ENCODE data around the gene KLHL40.

KLHL40 gene

GRCh38 chr3:42729404-42730145 lies 44.2 kb downstream of the KLHL40 start:
- Histone ChIP-seq H3K27me3 (ENCODE audit: low read depth) (peaks cover 2% of the 10 kb centered on the region; the same call in 1 of the 2 replicates), H3K36me3 (replicated peaks) (no peaks in the 10 kb centered on the region), H3K4me3 (no peak overlapping the region), H3K9me3 (no peaks in the 10 kb centered on the region), H3K4me1 (no peaks in the 10 kb centered on the region; the same call in none of the 2 replicates)
- in situ Hi-C loops (cut with MboI; ENCODE audit: low sequenced_read_pairs): no loop called here
- DNase-seq (ENCODE audit: low spot score in 2 of 2): no peak

- H3K9me3 ChIP-seq: no peaks in the 10 kb centered on the region
- no peaks in the 10 kb centered on the region; the same call in none of the 2 replicates for H3K4me1 ChIP-seq
- H3K36me3 ChIP-seq (replicated peaks): no peaks in the 10 kb centered on the region
- no peak overlapping the region for H3K4me3 ChIP-seq
- peaks cover 2% of the 10 kb centered on the region; the same call in 1 of the 2 replicates for H3K27me3 ChIP-seq (ENCODE audit: low read depth)
- in situ Hi-C loops (cut with MboI; ENCODE audit: low sequenced_read_pairs): no loop called here
- no peak for DNase-seq (ENCODE audit: low spot score in 2 of 2)
Measured at GRCh38 chr3:42730294-42730693, 45.0 kb downstream of the KLHL40 start.

DNA sequence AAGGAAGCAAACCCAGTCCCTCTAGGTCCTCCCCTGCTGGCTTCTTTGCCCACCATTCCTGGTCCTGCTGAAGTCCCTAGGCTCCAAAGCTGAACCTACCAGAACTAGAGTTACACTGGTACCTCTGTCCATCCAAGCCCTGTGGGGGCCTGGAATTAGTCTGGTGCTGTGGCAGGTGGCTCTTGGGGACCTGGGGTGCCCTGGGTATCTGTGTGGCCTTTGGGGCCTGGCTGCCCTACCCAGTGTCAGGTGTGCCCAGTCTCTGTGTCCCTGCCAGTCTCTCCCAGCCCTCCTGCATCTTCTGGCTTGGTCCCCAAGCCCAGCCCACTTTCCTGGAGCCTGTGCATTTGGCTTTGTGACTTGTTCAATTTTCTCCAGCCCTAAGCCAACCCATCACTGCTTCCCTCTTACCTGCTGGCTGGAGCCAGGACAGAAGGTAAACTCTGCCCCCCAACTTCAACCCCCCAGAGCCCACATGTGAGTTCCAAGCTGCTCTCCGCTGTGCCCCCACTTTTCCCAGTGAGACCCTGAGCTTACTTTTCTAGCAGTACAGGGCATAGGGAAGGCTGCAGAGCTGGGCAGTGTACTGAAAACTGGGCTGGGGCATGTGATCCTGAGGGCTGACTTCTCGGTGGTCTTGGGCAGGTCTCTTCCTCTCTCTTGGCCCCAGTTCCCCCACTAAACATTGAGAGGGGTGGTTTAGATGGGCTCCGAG lies 45.5 kb downstream of the KLHL40 start:
- no peaks in the 10 kb centered on the region for H3K36me3 ChIP-seq (replicated peaks)
- DNase-seq (ENCODE audit: low spot score in 2 of 2): no peak
- no peaks in the 10 kb centered on the region; the same call in 1 of the 2 replicates for H3K27me3 ChIP-seq (ENCODE audit: low read depth)
- in situ Hi-C loops (cut with MboI; ENCODE audit: low sequenced_read_pairs): no loop called here
- no peaks in the 10 kb centered on the region; the same call in none of the 2 replicates for H3K4me1 ChIP-seq
- no peaks in the 10 kb centered on the region for H3K9me3 ChIP-seq
- no peak overlapping the region for H3K4me3 ChIP-seq

GRCh38 chr3:42731476-42732195 lies 46.3 kb downstream of the KLHL40 start:
- no peaks in the 10 kb centered on the region for H3K36me3 ChIP-seq (replicated peaks)
- no peaks in the 10 kb centered on the region for H3K27me3 ChIP-seq (ENCODE audit: low read depth)
- in situ Hi-C loops (cut with MboI; ENCODE audit: low sequenced_read_pairs): no loop called here
- H3K4me1 ChIP-seq: no peaks in the 10 kb centered on the region; the same call in none of the 2 replicates
- H3K9me3 ChIP-seq: no peaks in the 10 kb centered on the region
- DNase-seq (ENCODE audit: low spot score in 2 of 2): no peak
- H3K4me3 ChIP-seq: no peak overlapping the region

- Histone ChIP-seq H3K9me3 (no peaks in the 10 kb centered on the region), H3K4me1 (no peaks in the 10 kb centered on the region; the same call in none of the 2 replicates), H3K36me3 (replicated peaks) (no peaks in the 10 kb centered on the region), H3K27me3 (ENCODE audit: low read depth) (no peaks in the 10 kb centered on the region), H3K4me3 (no peak overlapping the region)
- DNase-seq (ENCODE audit: low spot score in 2 of 2): no peak
- in situ Hi-C loops (cut with MboI; ENCODE audit: low sequenced_read_pairs): no loop called here
Measured at GRCh38 chr3:42732196-42732828, 47.0 kb downstream of the KLHL40 start.

DNA sequence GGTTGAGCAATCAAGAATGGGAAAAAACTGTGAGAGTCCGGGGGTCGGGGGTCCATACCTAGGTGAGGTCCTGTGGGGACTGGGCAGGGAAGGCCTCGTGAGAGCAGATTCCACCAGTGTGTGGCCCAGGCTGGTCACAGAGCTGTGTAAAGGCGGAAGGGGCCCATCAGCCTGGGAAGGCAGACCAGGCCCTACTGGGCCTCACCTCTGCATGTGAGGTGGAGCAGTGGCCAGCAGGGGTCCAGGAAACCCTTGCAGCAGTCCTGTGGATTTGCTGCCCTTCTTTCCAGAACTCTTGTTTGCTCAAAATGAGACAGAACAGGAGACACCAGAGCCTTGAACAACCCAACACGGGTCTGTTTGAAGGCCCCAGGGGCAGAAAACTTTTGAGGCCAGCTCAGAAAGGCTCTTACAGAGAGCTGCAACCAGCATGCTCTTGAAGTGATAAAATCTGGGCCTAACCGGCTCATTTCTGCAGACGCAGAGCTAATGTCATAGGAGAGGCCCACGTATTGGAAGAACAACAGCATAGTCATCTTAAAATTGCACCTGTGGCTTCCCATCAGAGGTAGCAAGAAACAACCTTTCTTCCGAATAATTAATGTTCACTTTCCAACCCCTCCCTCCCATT lies 47.6 kb downstream of the KLHL40 start:
- DNase-seq (ENCODE audit: low spot score in 2 of 2): no peak
- in situ Hi-C loops (cut with MboI; ENCODE audit: low sequenced_read_pairs): no loop called here
- Histone ChIP-seq H3K36me3 (replicated peaks) (no peaks in the 10 kb centered on the region), H3K4me3 (no peak overlapping the region), H3K27me3 (ENCODE audit: low read depth) (no peaks in the 10 kb centered on the region), H3K4me1 (no peaks in the 10 kb centered on the region; the same call in none of the 2 replicates), H3K9me3 (no peaks in the 10 kb centered on the region; the same call in 1 of the 2 replicates)

DNA sequence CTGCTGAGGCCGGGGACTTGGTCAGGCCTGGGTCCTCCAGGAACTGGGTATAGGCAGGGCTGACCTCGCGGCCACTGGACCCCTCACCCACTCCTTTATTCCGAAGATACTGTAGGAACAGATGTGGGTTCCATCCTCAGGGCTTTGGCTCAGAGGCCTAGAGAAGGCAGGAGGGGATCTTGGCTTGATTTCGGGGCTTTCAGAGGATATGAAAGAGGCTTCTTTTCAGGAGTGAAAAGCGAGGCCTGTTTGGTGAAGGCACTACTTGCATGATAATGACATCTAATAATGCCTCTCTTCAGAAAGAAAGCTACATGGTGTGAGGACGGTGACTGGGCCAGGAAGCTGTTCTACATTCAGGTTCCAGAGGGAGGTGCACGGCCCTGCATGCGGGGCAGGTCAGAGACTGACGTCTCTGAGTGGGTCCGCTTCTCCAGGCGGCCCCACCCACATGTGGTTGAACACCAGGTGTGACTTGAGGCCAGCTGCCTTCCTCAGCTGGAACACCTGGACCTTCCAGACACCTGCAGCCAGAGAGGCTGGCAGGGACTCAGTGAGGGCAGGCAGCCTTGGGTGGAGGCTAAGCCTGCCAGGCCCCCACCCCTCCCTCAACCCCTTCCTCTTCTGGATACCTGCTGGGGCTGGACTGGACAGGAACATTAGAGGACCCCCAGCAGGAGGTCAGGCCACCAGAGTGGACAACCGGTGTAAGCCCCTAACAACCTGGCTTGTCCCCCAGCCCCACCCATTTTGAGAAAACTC lies 48.3 kb downstream of the KLHL40 start:
- no peak for DNase-seq (ENCODE audit: low spot score in 2 of 2)
- Histone ChIP-seq H3K4me1 (no peaks in the 10 kb centered on the region), H3K36me3 (replicated peaks) (no peaks in the 10 kb centered on the region), H3K27me3 (ENCODE audit: low read depth) (no peaks in the 10 kb centered on the region), H3K9me3 (no peaks in the 10 kb centered on the region; the same call in 1 of the 2 replicates), H3K4me3 (no peak overlapping the region)
- in situ Hi-C loops (cut with MboI; ENCODE audit: low sequenced_read_pairs): no loop called here

DNA sequence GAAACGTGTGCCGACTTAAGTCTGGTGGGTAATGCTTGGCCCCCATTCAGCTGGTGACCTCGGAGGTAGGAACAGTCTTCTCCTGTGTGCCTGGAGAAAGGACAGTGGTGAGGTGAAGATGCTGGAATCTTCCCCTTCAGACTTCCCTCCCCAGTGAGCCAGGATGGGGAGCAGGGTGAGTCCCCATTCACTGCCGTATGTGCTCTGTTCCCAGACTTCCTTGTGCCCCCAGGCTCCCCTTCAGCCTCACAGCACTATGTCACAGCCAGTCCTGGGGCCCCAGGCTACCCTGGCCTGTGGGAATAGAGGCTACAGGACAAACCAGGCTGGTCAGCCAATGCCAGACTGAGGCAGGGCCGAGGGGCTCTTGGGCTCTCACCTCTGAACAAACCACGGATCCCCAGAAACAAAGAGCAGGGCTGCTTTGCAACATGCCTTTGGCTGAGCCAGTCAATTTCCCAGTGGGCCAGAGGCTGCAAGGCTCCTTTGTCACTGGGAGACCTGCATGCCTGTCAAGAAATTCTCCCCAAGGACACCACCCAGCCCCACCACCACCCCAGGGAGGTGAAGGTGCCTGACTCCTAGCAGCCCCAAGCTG lies 49.0 kb downstream of the KLHL40 start:
- in situ Hi-C loops (cut with MboI; ENCODE audit: low sequenced_read_pairs): no loop called here
- H3K4me3 ChIP-seq: no peak overlapping the region
- no peaks in the 10 kb centered on the region for H3K27me3 ChIP-seq (ENCODE audit: low read depth)
- H3K4me1 ChIP-seq: no peaks in the 10 kb centered on the region
- H3K9me3 ChIP-seq: no peaks in the 10 kb centered on the region; the same call in 1 of the 2 replicates
- H3K36me3 ChIP-seq (replicated peaks): no peaks in the 10 kb centered on the region
- DNase-seq (ENCODE audit: low spot score in 2 of 2): no peak

DNA sequence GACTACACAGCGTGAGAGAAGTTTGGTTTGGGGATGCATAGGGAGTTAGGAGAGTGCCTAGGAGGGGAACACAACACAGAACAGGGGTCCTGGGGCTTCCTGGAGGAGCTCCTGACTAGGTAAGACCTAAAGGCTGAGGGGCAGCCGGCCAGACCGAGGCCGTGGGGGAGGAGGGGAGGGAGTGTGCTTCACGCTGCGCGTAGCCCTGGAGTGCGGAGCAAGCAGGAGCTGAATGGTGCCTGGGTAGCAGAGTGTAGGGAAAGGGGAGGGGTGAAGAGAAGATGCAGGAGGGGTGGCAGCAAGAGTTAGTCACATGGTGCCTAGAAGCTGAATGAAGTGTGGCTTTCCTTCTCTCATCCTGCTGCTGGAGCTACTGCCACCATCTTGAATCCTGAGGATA lies 49.7 kb downstream of the KLHL40 start:
- no peaks in the 10 kb centered on the region for H3K27me3 ChIP-seq (ENCODE audit: low read depth)
- H3K36me3 ChIP-seq (replicated peaks): no peaks in the 10 kb centered on the region
- no peaks in the 10 kb centered on the region; the same call in 1 of the 2 replicates for H3K9me3 ChIP-seq
- no peak overlapping the region for H3K4me3 ChIP-seq
- no peaks in the 10 kb centered on the region for H3K4me1 ChIP-seq
- in situ Hi-C loops (cut with MboI; ENCODE audit: low sequenced_read_pairs): no loop called here
- no peak for DNase-seq (ENCODE audit: low spot score in 2 of 2)

- H3K9me3 ChIP-seq: no peaks in the 10 kb centered on the region; the same call in 1 of the 2 replicates
- no peak overlapping the region for H3K4me3 ChIP-seq
- no peak for DNase-seq (ENCODE audit: low spot score in 2 of 2)
- no peaks in the 10 kb centered on the region for H3K4me1 ChIP-seq
- H3K36me3 ChIP-seq (replicated peaks): no peaks in the 10 kb centered on the region
- no peaks in the 10 kb centered on the region for H3K27me3 ChIP-seq (ENCODE audit: low read depth)
- in situ Hi-C loops (cut with MboI; ENCODE audit: low sequenced_read_pairs): no loop called here
Measured at GRCh38 chr3:42735615-42736014, 50.3 kb downstream of the KLHL40 start.

DNA sequence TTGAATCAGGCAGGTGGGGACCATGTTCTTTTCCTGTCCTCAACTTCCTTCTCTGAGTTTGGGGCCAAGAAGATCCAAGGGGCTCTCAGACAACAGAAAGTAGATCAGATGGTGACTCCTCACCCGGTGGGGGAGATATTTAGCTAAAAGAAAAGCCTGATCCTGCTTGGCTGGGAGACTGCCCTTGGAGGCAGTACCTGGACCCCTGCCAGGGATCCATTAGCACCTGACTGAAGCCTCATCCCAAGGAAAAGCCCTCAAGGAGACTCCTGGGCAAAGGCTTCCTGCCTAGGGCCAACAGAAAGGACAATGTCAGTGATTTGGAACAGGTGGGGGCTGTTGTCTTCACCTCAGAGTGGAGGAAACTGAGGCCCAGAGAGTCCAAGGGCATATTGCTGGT lies 50.7 kb downstream of the KLHL40 start:
- DNase-seq (ENCODE audit: low spot score in 2 of 2): no peak
- no peaks in the 10 kb centered on the region for H3K27me3 ChIP-seq (ENCODE audit: low read depth)
- in situ Hi-C loops (cut with MboI; ENCODE audit: low sequenced_read_pairs): no loop called here
- no peaks in the 10 kb centered on the region for H3K4me1 ChIP-seq
- no peak overlapping the region for H3K4me3 ChIP-seq
- no peaks in the 10 kb centered on the region; the same call in 1 of the 2 replicates for H3K9me3 ChIP-seq
- H3K36me3 ChIP-seq (replicated peaks): no peaks in the 10 kb centered on the region

DNA sequence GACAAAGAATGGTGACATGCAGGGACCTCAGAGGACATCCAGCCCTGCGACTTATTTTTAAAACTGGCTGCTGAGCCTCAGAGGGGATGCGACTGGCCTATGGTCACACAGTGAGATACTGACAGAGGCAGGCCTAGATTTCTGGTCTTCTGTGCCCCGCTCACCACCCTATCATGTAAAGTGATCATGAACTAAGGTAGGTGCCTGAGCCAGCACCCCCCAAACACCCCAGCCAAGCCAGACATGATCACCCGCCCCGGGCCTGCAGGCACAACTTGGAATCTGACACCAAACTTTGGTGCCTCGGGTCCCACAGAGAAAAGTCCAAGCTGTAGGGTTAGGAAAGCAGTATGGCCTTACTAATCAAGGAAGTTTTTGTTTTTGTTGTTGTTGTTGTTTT lies 51.2 kb downstream of the KLHL40 start:
- no peaks in the 10 kb centered on the region for H3K36me3 ChIP-seq (replicated peaks)
- H3K27me3 ChIP-seq (ENCODE audit: low read depth): no peaks in the 10 kb centered on the region
- in situ Hi-C loops (cut with MboI; ENCODE audit: low sequenced_read_pairs): no loop called here
- no peak overlapping the region for H3K4me3 ChIP-seq
- no peaks in the 10 kb centered on the region for H3K4me1 ChIP-seq
- H3K9me3 ChIP-seq: no peaks in the 10 kb centered on the region; the same call in 1 of the 2 replicates
- no peak for DNase-seq (ENCODE audit: low spot score in 2 of 2)
